Neural progenitor cell (in vitro differentiated cells): ENCODE measurements around the gene CCDC77. TPM values are rescaled to one million over a fixed set of nuclear protein-coding genes. Genes with fewer than 3 reads are reported as not detected.

Source experiments
- DNase-seq: peaks from one replicate; pipeline ENCODE4 v3.0.0-alpha.2; 2016; ENCODE audit warnings: low spot score
- H2AFZ ChIP-seq: fragments of 200-600 bp; sonication (generic); replicated peaks from 2 replicates; pipeline ENCODE4 v1.6.1; 2016; ENCODE audit warnings: antibody characterized with exemption
- H3F3A ChIP-seq: fragments of 200-600 bp; sonication (generic); 2 replicates; pipeline ENCODE4 v1.6.1; 2016; ENCODE audit warnings: antibody characterized with exemption, low read depth
- H3K27ac ChIP-seq: fragments of 200-600 bp; sonication (generic); 2 replicates; pipeline ENCODE4 v1.5.1; 2016; ENCODE audit warnings: mild to moderate bottlenecking
- H3K27me3 ChIP-seq: fragments of 200-600 bp; sonication (generic); 2 replicates; pipeline ENCODE4 v1.6.1; 2016; ENCODE audit warnings: mild to moderate bottlenecking, moderate library complexity
- H3K36me3 ChIP-seq: fragments of 200-600 bp; sonication (generic); 2 replicates; pipeline ENCODE4 v1.5.1; 2016
- H3K4me1 ChIP-seq: fragments of 200-600 bp; sonication (generic); 2 replicates; pipeline ENCODE4 v1.6.1; 2016; ENCODE audit warnings: mixed run types
- H3K4me2 ChIP-seq: fragments of 200-600 bp; sonication (generic); 2 replicates; pipeline ENCODE4 v1.6.1; 2016
- H3K4me3 ChIP-seq: fragments of 200-600 bp; sonication (generic); 2 replicates; pipeline ENCODE4 v1.5.1; 2016
- H3K79me2 ChIP-seq: fragments of 200-600 bp; sonication (generic); 2 replicates; pipeline ENCODE4 v1.6.1; 2016; ENCODE audit warnings: low read depth
- H3K9ac ChIP-seq: fragments of 200-600 bp; sonication (generic); 2 replicates; pipeline ENCODE4 v1.6.1; 2016
- H3K9me3 ChIP-seq: fragments of 200-600 bp; sonication (generic); 2 replicates; pipeline ENCODE4 v1.5.1; 2016; ENCODE audit warnings: low read depth
- H4K20me1 ChIP-seq: fragments of 200-600 bp; sonication (generic); 2 replicates; pipeline ENCODE4 v1.6.1; 2016; ENCODE audit warnings: low read depth
- H3K27ac Mint-ChIP-seq: 3 replicates; pipeline ENCODE4 v1.8.0; 2021; ENCODE audit warnings: mixed read lengths
- H3K27me3 Mint-ChIP-seq: 2 replicates; pipeline ENCODE4 v1.8.0; 2022; ENCODE audit warnings: low read depth, mild to moderate bottlenecking, inconsistent platforms, moderate library complexity, mixed read lengths; ENCODE audit not compliant: insufficient read depth
- H3K36me3 Mint-ChIP-seq: 3 replicates; pipeline ENCODE4 v1.8.0; 2021; ENCODE audit warnings: mixed read lengths
- H3K4me1 Mint-ChIP-seq: 3 replicates; pipeline ENCODE4 v1.8.0; 2021; ENCODE audit warnings: mixed read lengths
- H3K4me3 Mint-ChIP-seq: 3 replicates; pipeline ENCODE4 v1.8.0; 2021; ENCODE audit warnings: mild to moderate bottlenecking, moderate library complexity, mixed read lengths
- H3K9me3 Mint-ChIP-seq: 3 replicates; pipeline ENCODE4 v1.8.0; 2020; ENCODE audit warnings: mixed read lengths
- CTCF ChIP-seq: fragments of 200-600 bp; sonication (generic); IDR thresholded peaks from 2 replicates; pipeline ENCODE4 v1.5.1; 2017; ENCODE audit warnings: antibody characterized with exemption, mild to moderate bottlenecking
- EZH2 ChIP-seq: fragments of 200-600 bp; sonication (generic); IDR thresholded peaks from 2 replicates; pipeline ENCODE4 v1.6.1; 2017; ENCODE audit warnings: antibody characterized with exemption, mild to moderate bottlenecking, moderate library complexity
- EZH2phosphoT487 ChIP-seq: fragments of 200-600 bp; sonication (generic); IDR thresholded peaks from 2 replicates; pipeline ENCODE4 v1.6.1; 2017; ENCODE audit warnings: antibody characterized with exemption
- total RNA-seq: library from RNA; depleted of rRNA; stranded (reverse); fragments of >200 nt; gene quantifications from 2 replicates; pipeline ENCODE4 v1.2.3, GENCODE V29; 2015; ENCODE audit warnings: low replicate concordance

The CCDC77 gene
- total RNA-seq, 1 donor from 2014 or later, result 125 TPM

GRCh38 chr12:388012-388411 lies 13.4 kb upstream of the CCDC77 start:
- Histone ChIP-seq H3K9me3 (no peaks in the 10 kb centered on the region), H3K27me3 (no peaks in the 10 kb centered on the region), H3K9ac (peak overlapping the region; percentile 96), H4K20me1 (peaks cover 32% of the 10 kb centered on the region), H3K4me3 (peak overlapping the region; percentile 95), H2AFZ (no peak overlapping the region), H3K36me3 (peaks cover 8% of the 10 kb centered on the region), H3K4me2 (peak overlapping the region; percentile 98), H3F3A (peaks cover 26% of the 10 kb centered on the region), H3K79me2 (peaks cover 63% of the 10 kb centered on the region), H3K4me1 (peaks cover 23% of the 10 kb centered on the region), H3K27ac (no peak overlapping the region)
- Mint-ChIP-seq H3K36me3 (peaks cover 11% of the 10 kb centered on the region), H3K27ac (peak overlapping the region; percentile 2), H3K4me1 (peaks cover 21% of the 10 kb centered on the region), H3K27me3 (peaks cover 6% of the 10 kb centered on the region), H3K4me3 (peak overlapping the region; percentile 97), H3K9me3 (peaks cover 2% of the 10 kb centered on the region)
- no peak for TF ChIP-seq EZH2phosphoT487
- no peak for TF ChIP-seq EZH2
- no peak for TF ChIP-seq CTCF
- DNase-seq, result no peak

DNA sequence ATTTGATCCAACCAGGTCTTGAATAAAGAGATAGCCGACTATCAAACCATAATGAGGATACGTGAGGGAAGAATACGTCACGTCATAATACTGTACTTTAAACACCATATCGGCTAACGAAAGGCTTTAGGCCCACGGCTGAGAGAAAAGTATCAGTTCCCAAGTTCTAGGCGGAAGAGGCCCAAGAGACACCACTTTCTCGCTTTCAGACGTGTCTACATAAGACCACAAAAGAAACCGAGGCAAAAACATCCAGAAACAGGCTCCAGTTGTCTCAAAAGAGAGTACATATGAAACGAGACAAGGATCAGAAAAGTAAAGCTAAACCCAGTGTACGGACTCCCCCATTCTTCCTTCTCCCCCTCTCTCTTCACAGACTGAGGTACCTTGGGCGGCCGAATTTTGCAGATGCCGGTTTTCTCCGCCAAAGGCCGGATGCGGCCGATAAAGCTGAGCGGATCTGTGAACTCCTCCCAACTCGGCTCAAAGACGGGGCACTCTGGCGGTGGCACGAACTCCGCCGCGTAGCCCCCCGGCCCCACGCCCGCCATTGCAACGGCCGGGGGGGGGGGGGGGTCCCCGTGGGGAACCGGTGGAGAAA lies 12.8 kb upstream of the CCDC77 start:
- peaks cover 8% of the 10 kb centered on the region for H3K36me3 ChIP-seq
- peaks cover 32% of the 10 kb centered on the region for H4K20me1 ChIP-seq
- peaks cover 6% of the 10 kb centered on the region for H3K27me3 Mint-ChIP-seq
- peaks cover 21% of the 10 kb centered on the region for H3K4me1 Mint-ChIP-seq
- peak overlapping the region; percentile 2 for H3K27ac Mint-ChIP-seq
- peaks cover 23% of the 10 kb centered on the region for H3K4me1 ChIP-seq
- peak overlapping the region; percentile 97 for H3K4me3 Mint-ChIP-seq
- H3K79me2 ChIP-seq, result peaks cover 57% of the 10 kb centered on the region
- H3K9me3 Mint-ChIP-seq, result peaks cover 2% of the 10 kb centered on the region
- H3K36me3 Mint-ChIP-seq, result peaks cover 9% of the 10 kb centered on the region
- no peaks in the 10 kb centered on the region for H3K27me3 ChIP-seq
- TF ChIP-seq EZH2phosphoT487 (no peak), EZH2 (no peak), CTCF (no peak)
- peaks cover 26% of the 10 kb centered on the region for H3F3A ChIP-seq
- H3K9ac ChIP-seq, result peak overlapping the region; percentile 96
- no peaks in the 10 kb centered on the region for H3K9me3 ChIP-seq
- H3K4me2 ChIP-seq, result peak overlapping the region; percentile 98
- peak overlapping the region; percentile 95 for H3K4me3 ChIP-seq
- DNase-seq, result peak; percentile 74
- peak overlapping the region; percentile 92 for H2AFZ ChIP-seq
- H3K27ac ChIP-seq, result peak overlapping the region; percentile 96

- H4K20me1 ChIP-seq, result peaks cover 32% of the 10 kb centered on the region
Measured at GRCh38 chr12:389142-390096, 12.0 kb upstream of the CCDC77 start, which contains the start of gene KDM5A. Gene KDM5A, minus strand, starts transcription at chr12:389320. Its CDS starts 229 bp downstream, at chr12:389091.

More at GRCh38 chr12:389142-390096, 12.0 kb upstream of the CCDC77 start, which contains the start of gene KDM5A:
- TF ChIP-seq CTCF (no peak), EZH2 (no peak), EZH2phosphoT487 (no peak)
- peak; percentile 97 for DNase-seq
- peaks cover 23% of the 10 kb centered on the region for H3K4me1 ChIP-seq
- peak within 1 kb of the TSS; percentile 96 for H3K9ac ChIP-seq
- Mint-ChIP-seq H3K9me3 (peaks cover 2% of the 10 kb centered on the region), H3K36me3 (peaks cover 4% of the 10 kb centered on the region), H3K4me1 (peaks cover 21% of the 10 kb centered on the region), H3K4me3 (peak within 1 kb of the TSS; percentile 97), H3K27me3 (peaks cover 6% of the 10 kb centered on the region), H3K27ac (peak within 1 kb of the TSS; percentile 99)
- H3K36me3 ChIP-seq, result peaks cover 2% of the 10 kb centered on the region
- H3K4me2 ChIP-seq, result peak within 1 kb of the TSS; percentile 98
- no peaks in the 10 kb centered on the region for H3K27me3 ChIP-seq
- H3K9me3 ChIP-seq, result no peaks in the 10 kb centered on the region
- peak within 1 kb of the TSS; percentile 95 for H3K4me3 ChIP-seq
- peak within 1 kb of the TSS; percentile 92 for H2AFZ ChIP-seq
- H3K27ac ChIP-seq, result peak within 1 kb of the TSS; percentile 96
- peaks cover 26% of the 10 kb centered on the region for H3F3A ChIP-seq
- peaks cover 49% of the 10 kb centered on the region for H3K79me2 ChIP-seq
